HL-60 (cell line): Measurements from ENCODE around the gene NOCT.

Experiments used
- TF ChIP-seq, protein P1 (sequence below): IDR thresholded peaks from 2 replicates; pipeline ENCODE4 v1.6.1; 2012; ENCODE audit warnings: low read depth; ENCODE audit not compliant: insufficient replicate concordance
- TF ChIP-seq, protein P2 (sequence below): IDR thresholded peaks from one replicate; pipeline ENCODE4 v1.5.1; 2011; ENCODE audit warnings: low read length, control low read depth, inconsistent platforms; ENCODE audit not compliant: insufficient read depth

DNA sequence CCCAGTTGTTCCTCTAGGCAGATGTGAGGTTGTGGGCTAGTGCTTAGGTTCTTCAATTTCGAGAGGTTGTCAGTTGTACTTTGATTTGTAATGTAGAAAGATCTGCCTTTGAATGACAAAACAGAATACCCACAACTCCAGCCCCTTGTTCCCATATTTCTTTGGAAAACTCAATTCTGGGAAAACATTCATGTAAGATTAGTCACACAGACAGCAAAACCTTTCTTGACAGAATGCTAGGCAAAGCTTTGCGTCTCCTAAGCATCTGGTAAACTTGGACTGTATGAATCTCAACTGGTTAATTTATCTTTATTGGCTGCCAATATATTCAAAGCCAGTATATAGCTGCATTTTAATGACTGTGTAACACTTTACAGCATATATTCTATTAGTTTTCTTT is 34.9 kb downstream of the NOCT start:
- TF ChIP-seq, protein P1, sequence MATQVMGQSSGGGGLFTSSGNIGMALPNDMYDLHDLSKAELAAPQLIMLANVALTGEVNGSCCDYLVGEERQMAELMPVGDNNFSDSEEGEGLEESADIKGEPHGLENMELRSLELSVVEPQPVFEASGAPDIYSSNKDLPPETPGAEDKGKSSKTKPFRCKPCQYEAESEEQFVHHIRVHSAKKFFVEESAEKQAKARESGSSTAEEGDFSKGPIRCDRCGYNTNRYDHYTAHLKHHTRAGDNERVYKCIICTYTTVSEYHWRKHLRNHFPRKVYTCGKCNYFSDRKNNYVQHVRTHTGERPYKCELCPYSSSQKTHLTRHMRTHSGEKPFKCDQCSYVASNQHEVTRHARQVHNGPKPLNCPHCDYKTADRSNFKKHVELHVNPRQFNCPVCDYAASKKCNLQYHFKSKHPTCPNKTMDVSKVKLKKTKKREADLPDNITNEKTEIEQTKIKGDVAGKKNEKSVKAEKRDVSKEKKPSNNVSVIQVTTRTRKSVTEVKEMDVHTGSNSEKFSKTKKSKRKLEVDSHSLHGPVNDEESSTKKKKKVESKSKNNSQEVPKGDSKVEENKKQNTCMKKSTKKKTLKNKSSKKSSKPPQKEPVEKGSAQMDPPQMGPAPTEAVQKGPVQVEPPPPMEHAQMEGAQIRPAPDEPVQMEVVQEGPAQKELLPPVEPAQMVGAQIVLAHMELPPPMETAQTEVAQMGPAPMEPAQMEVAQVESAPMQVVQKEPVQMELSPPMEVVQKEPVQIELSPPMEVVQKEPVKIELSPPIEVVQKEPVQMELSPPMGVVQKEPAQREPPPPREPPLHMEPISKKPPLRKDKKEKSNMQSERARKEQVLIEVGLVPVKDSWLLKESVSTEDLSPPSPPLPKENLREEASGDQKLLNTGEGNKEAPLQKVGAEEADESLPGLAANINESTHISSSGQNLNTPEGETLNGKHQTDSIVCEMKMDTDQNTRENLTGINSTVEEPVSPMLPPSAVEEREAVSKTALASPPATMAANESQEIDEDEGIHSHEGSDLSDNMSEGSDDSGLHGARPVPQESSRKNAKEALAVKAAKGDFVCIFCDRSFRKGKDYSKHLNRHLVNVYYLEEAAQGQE, result no peak
- TF ChIP-seq, protein P2, sequence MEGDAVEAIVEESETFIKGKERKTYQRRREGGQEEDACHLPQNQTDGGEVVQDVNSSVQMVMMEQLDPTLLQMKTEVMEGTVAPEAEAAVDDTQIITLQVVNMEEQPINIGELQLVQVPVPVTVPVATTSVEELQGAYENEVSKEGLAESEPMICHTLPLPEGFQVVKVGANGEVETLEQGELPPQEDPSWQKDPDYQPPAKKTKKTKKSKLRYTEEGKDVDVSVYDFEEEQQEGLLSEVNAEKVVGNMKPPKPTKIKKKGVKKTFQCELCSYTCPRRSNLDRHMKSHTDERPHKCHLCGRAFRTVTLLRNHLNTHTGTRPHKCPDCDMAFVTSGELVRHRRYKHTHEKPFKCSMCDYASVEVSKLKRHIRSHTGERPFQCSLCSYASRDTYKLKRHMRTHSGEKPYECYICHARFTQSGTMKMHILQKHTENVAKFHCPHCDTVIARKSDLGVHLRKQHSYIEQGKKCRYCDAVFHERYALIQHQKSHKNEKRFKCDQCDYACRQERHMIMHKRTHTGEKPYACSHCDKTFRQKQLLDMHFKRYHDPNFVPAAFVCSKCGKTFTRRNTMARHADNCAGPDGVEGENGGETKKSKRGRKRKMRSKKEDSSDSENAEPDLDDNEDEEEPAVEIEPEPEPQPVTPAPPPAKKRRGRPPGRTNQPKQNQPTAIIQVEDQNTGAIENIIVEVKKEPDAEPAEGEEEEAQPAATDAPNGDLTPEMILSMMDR, result no peak
